GM18868 (cell line): Measurements from ENCODE around the gene PRG3.
A peak's percentile ranks its signal among the peaks of the same experiment; 100 is the strongest.
"Not testable (repeated sequence)": the region's sequence is repeated elsewhere in the genome, so short reads cannot be mapped to it uniquely, and the experiment has no call there.

Experiments
- ATAC-seq: cut with Tn5 transposase; IDR thresholded peaks from one replicate; pipeline ENCODE4 v1.9.1; 2021; ENCODE audit warnings: mild to moderate bottlenecking, moderate library complexity; ENCODE audit not compliant: unreplicated experiment

The PRG3 gene

GRCh38 chr11:57341250-57341808, 39.6 kb downstream of the PRG3 start:
- no peak for ATAC-seq

- ATAC-seq = no peak
These were observed 40.8 kb downstream of the PRG3 start for GRCh38 chr11:57340039-57340615.

DNA sequence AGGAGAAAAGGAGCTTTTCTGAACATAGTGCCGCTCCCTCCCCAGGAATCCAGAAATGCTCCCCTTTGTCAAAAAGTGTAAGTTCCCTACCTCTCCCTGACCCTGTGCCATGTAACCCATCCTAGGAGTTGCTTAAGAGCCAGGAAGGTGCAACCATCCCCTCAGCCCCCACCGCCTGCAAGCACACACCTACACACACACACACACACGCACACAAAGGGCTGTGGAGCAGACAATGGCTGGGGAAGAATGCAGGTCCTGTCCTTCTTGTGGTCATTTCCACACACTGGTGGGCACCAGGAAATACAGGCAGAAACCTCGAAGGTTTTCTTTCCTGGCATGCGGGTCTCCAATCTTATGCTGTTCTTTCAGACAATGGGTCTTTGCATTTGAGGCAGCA, 41.6 kb downstream of the PRG3 start:
- ATAC-seq = no peak

DNA sequence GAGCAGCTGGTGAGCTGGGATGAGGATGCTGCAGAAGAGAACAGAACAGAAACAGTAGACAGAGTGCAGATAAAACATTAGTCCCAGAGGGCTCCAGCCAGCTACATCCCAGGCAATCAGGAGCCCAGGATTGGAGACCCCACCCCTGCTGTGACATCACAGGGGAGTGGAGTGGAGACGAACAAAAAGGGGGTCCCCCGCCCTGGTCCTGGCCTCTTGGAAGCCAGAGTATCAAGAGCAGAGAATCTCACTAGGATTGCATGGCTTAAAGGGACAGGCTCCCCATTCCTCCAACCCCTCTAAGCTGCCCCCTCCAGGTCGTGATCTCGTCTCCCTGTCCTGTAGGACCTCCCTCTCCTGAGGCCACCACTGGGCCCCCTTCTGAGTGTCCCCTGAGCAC, 42.8 kb downstream of the PRG3 start, which contains the start of gene P2RX3:
TSS of gene P2RX3 (plus strand) at position 211 of the 400 bp plus-strand sequence. CDS start 199 bp downstream, outside the sequence.
- ATAC-seq = no peak

DNA sequence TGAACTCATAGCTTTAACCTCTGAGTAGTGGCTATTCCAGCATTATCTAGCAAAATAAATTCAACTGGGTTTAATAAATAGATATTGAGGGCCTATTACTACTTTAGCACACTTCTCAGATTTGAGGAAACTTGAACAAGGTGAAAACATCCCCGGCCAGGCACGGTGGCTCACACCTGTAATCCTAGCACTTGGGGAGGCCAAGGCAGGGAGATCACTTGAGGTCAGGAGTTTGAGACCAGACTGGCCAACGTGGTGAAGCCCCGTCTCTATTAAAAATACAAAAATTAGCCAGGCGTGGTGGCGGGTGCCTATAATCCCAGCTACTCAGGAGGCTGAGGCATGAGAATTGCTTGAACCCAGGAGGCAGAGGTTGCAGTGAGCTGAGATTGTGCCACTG, 44.1 kb downstream of the PRG3 start:
- ATAC-seq = not testable (repeated sequence)

DNA sequence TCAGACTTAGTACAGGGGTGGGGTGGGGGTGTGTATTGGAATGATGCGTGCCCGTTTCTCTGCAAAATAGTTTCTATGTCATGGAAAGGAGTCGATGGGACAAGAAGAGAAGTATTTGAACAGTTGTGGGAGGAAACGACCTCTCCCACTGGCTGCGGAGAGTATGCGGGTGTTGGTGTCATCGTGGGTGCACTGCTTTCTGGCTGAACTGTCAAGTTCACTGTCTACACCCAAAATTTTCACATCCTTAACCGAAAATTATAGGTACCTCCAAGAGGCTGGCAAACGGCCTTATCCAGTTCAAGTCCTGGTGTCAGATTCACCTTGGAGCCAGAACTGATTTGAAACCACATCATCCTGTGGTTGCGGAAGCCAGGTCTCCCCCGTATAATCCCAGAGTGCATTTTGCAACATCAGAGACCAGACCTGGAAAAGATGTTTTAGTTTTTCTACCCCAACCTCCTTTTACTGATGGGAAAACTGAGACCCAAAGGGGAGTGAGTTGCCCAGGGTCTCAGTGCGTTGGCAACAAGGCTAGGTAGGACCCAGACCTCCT, 44.8 kb downstream of the PRG3 start:
- ATAC-seq = no peak

DNA sequence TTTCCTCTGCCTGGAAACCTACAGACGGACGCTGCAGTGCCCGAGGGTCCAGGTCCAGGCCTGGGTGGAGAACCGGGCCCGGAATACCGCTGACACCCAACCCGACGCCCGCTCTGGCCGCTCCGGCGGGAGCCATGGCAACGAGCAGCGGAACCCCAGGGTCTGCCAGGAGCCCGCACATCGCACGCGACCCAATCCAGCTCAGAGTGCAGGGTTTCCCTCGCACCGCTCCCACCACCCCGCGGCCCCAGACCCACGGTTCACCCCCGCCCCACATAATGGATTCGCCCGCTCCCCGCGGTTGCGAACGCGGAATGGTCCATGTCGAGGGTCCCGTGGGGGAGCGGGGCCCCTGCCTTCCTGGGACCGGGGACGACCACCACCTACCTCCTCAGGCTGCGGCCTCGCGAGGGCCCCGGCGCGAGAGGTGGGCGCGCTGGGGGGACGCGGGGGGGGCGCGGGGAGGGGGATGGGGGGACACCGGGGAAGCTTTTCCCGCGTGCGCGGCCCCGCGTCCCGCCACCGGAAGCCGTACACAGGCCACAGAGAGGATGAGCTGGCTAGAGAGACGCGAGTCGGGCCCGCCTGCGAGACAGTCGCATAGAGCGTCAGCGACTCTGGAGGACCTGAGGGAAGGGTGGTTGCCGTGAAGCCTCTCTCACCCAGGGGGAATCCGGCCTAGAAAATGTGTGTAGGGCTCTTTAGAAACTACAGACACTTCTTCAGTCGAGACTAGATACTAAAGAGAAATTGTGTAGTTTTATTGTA, 45.4 kb downstream of the PRG3 start, which contains the start of gene SSRP1:
TSS of gene SSRP1 (minus strand) at position 550 of the 768 bp plus-strand sequence. CDS start 771 bp downstream, outside the sequence.
- peak; percentile 99 for ATAC-seq

DNA sequence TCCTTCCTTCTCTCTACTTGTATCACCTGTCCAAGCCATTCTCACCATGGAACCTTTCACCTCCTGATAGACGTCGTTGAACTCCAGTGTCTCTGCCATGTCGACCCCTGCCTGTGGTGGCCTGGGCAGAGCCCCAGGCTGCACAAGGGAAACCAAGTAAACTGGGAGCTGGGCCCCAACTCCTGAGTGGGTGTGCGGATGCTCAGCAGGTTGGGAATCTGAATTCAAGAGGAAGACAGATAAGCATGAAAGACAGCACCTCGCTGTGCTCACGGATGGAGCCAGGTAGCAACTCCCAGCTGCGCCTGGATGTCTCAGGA, 46.0 kb downstream of the PRG3 start:
- no peak for ATAC-seq

DNA sequence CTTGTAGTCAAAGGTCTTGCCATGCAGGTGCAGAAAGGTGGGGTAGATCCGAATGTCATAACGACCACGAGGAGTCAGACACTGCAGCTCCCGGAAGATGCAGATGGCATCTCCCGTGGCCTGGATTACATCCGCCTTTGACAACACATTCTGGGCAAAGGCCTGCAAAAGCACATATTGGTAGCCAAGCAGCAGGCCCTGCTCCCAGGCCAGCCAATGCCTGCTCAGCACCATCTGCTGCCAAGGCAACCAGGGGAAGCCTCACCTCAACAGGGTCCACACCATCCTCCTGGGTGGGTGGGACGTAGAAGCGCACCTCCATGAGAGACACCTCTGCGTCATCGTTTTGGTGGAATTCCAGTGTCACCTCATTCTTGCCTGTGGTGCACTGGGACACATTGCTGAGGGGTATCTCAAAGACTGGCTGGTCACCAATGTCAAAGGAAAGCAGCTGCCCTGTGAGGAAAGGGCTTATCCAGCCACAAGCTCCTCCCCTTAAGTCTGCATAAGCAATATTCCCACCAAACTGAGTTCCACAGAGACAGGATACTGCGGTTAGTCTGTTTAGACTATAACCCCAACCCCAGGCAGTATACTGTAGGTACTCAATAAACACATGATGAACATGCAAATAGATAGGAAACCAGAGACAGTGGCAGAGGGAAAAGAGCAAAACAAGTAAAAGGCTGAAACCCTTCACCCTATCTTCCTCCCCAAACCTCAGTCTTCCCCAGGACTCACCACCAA, 48.1 kb downstream of the PRG3 start:
- no peak for ATAC-seq

DNA sequence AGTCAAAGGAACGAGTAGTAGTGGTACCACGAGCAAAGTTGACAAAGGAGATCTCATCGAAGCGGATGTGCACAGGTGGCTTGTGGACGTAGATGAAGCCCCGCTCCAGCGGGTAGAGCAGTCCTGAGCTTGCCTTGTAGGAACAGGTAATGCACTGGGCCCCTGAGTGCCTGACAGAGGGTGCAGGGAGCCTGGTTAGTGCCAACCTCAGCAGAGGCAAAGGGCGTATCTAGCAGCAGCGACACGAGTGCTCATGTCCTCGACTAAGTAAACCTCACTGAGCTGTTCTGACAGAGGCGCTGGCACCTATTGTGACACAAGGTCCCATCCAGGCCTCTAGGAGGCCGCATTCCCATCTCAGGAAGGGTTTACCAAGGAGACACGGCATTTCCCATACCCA, 49.2 kb downstream of the PRG3 start:
- no peak for ATAC-seq

- ATAC-seq = no peak
These were observed 50.9 kb downstream of the PRG3 start for GRCh38 chr11:57330029-57330428.

- no peak for ATAC-seq
These were observed 53.2 kb downstream of the PRG3 start for GRCh38 chr11:57327721-57328120.
